Measurements from ENCODE around the gene POLR3H.

Gene POLR3H

GRCh38 chr22:41512421-41513194, 31.7 kb downstream of the POLR3H start:
- no peak for DNase-seq

- no peak for DNase-seq
Measured at GRCh38 chr22:41511521-41511968, 32.7 kb downstream of the POLR3H start.

- DNase-seq, result no peak
Measured at GRCh38 chr22:41508770-41509170, 35.5 kb downstream of the POLR3H start.

GRCh38 chr22:41507330-41508063, 36.8 kb downstream of the POLR3H start:
- no peak for DNase-seq

GRCh38 chr22:41505511-41506220, 38.6 kb downstream of the POLR3H start:
- no peak for DNase-seq

GRCh38 chr22:41504816-41505215, 39.5 kb downstream of the POLR3H start:
- DNase-seq, result no peak

- no peak for DNase-seq
Measured at GRCh38 chr22:41504397-41504796, 39.9 kb downstream of the POLR3H start.

- peak; percentile 28 for DNase-seq
Measured at GRCh38 chr22:41501209-41501608, 43.1 kb downstream of the POLR3H start.

- DNase-seq, result no peak
Measured at GRCh38 chr22:41500303-41500702, 44.0 kb downstream of the POLR3H start.

GRCh38 chr22:41499624-41500280, 44.5 kb downstream of the POLR3H start:
- DNase-seq, result no peak

- no peak for DNase-seq
Measured at GRCh38 chr22:41498303-41498835, 45.9 kb downstream of the POLR3H start.

- no peak for DNase-seq
Measured at GRCh38 chr22:41491374-41492100, 52.7 kb downstream of the POLR3H start.

GRCh38 chr22:41488596-41489385, 55.5 kb downstream of the POLR3H start:
- no peak for DNase-seq

GRCh38 chr22:41488076-41488475, 56.2 kb downstream of the POLR3H start:
- no peak for DNase-seq

GRCh38 chr22:41487037-41487935, 57.0 kb downstream of the POLR3H start:
- no peak for DNase-seq

- no peak for DNase-seq
Measured at GRCh38 chr22:41485033-41485432, 59.2 kb downstream of the POLR3H start.

GRCh38 chr22:41482319-41482935, 61.8 kb downstream of the POLR3H start:
- DNase-seq, result no peak

- no peak for DNase-seq
Measured at GRCh38 chr22:41481925-41482318, 62.3 kb downstream of the POLR3H start.

GRCh38 chr22:41481131-41481830, 63.0 kb downstream of the POLR3H start:
- DNase-seq, result no peak
